H1 (cell line): ENCODE data around the gene IQCF2. TPM values are rescaled to one million over a fixed set of nuclear protein-coding genes. Genes with fewer than 3 reads are reported as not detected.

Experiments used
- CTCF ChIA-PET: fragments of 300-600 bp; sonication (Branson Sonifier 250); formaldehyde crosslinking; loops from one replicate; lab custom pipeline; 2021; ENCODE audit not compliant: partially characterized antibody; lab: Charles Lee
- POLR2A ChIA-PET: fragments of 300-600 bp; sonication (Branson Sonifier 250); formaldehyde crosslinking; loops from one replicate; lab custom pipeline; 2021; ENCODE audit warnings: inconsistent platforms; ENCODE audit not compliant: partially characterized antibody; lab: Charles Lee
- DNase-seq, 2 experiments: peaks; one replicate each; pipeline versions ENCODE4 v3.0.0 to v3.0.0-alpha.2; 2010 to 2022; ENCODE audit warnings: low spot score in 2 of 2, low read depth in 1 of 2, mixed read lengths in 1 of 2
- FAIRE-seq: peaks from 2 replicates; lab custom pipeline; 2011; peaks lifted over from hg19 to GRCh38; lab: Jason Lieb, UNC
- H2AFZ ChIP-seq: 2 replicates; pipeline ENCODE4 v1.8.1; 2012; ENCODE audit warnings: low read length, inconsistent platforms
- H2AK5ac ChIP-seq: 2 replicates; pipeline ENCODE4 v1.6.1; 2013; ENCODE audit warnings: low read depth, low read length
- H2BK120ac ChIP-seq: replicated peaks from 2 replicates; pipeline ENCODE3; 2013; ENCODE audit warnings: low read depth, low read length, inconsistent platforms
- H2BK12ac ChIP-seq: 2 replicates; pipeline ENCODE4 v1.6.1; 2013; ENCODE audit warnings: low read depth, low read length
- H2BK15ac ChIP-seq: 2 replicates; pipeline ENCODE4 v1.6.1; 2013; ENCODE audit warnings: low read length
- H2BK20ac ChIP-seq: 2 replicates; pipeline ENCODE4 v1.6.1; 2013; ENCODE audit warnings: low read length
- H2BK5ac ChIP-seq: 2 replicates; pipeline ENCODE4 v1.6.1; 2013; ENCODE audit warnings: low read depth, low read length
- H3K14ac ChIP-seq: 2 replicates; pipeline ENCODE4 v1.6.1; 2013; ENCODE audit warnings: inconsistent platforms; ENCODE audit not compliant: insufficient read length
- H3K18ac ChIP-seq: 2 replicates; pipeline ENCODE4 v1.6.1; 2013; ENCODE audit warnings: low read length; ENCODE audit errors: extremely low read depth
- H3K23ac ChIP-seq: 2 replicates; pipeline ENCODE4 v1.6.1; 2013; ENCODE audit warnings: inconsistent platforms; ENCODE audit not compliant: insufficient read length
- H3K23me2 ChIP-seq: 2 replicates; pipeline ENCODE4 v1.6.1; 2013; ENCODE audit warnings: low read depth, low read length
- H3K27ac ChIP-seq: 2 replicates; pipeline ENCODE4 v1.6.1; 2011; ENCODE audit warnings: low read depth, low read length, inconsistent platforms
- H3K27me3 ChIP-seq, 4 experiments: replicated peaks in 1 of 4; 1 replicate in 1 of 4; 2 replicates in 3 of 4; pipeline versions ENCODE4 v1.6.1 to v1.8.1; 2011 to 2013; ENCODE audit warnings: low read length in 3 of 4, mild to moderate bottlenecking in 3 of 4, inconsistent platforms in 2 of 4, mixed read lengths in 2 of 4, moderate library complexity in 1 of 4; ENCODE audit not compliant: control insufficient read depth in 3 of 4, insufficient read depth in 3 of 4; ENCODE audit errors: extremely low read depth in 1 of 4
- H3K36me3 ChIP-seq, 4 experiments: 2 replicates each; pipeline versions ENCODE4 v1.6.1 to v1.8.1; 2011 to 2013; ENCODE audit warnings: mild to moderate bottlenecking in 4 of 4, low read length in 3 of 4, moderate library complexity in 2 of 4, control low read depth in 1 of 4, inconsistent platforms in 1 of 4; ENCODE audit not compliant: insufficient read depth in 4 of 4, control insufficient read depth in 2 of 4
- H3K4ac ChIP-seq: replicated peaks from 2 replicates; pipeline ENCODE3; 2013; ENCODE audit warnings: low read length, low read depth, mixed read lengths, inconsistent platforms; ENCODE audit not compliant: insufficient read length
- H3K4me1 ChIP-seq, 4 experiments: replicated peaks in 1 of 4; 1 replicate in 1 of 4; 2 replicates in 3 of 4; pipeline versions ENCODE4 v1.6.1 to v1.8.1; 2011 to 2013; ENCODE audit warnings: low read length in 3 of 4, inconsistent platforms in 2 of 4, mixed read lengths in 1 of 4; ENCODE audit not compliant: insufficient read depth in 4 of 4, control insufficient read depth in 3 of 4
- H3K4me2 ChIP-seq, 2 experiments: 2 replicates each; pipeline versions ENCODE4 v1.6.1 to v1.8.1; 2011 to 2013; ENCODE audit warnings: low read depth in 2 of 2, low read length in 2 of 2, control low read depth in 1 of 2, inconsistent platforms in 1 of 2, mild to moderate bottlenecking in 1 of 2; ENCODE audit not compliant: insufficient read depth in 1 of 2
- H3K4me3 ChIP-seq, 4 experiments: fragments of 200-600, 300-600 bp in 1 of 4; sonication (generic), shearing (Covaris generic), sonication (Bioruptor Twin) in 1 of 4; 2 replicates each; pipeline versions ENCODE4 v1.5.1 to v1.8.1; 2011 to 2016; ENCODE audit warnings: low read length in 4 of 4, low read depth in 3 of 4, control low read depth in 2 of 4, inconsistent platforms in 2 of 4, mild to moderate bottlenecking in 2 of 4, mixed read lengths in 1 of 4, moderate library complexity in 1 of 4; ENCODE audit not compliant: insufficient read depth in 2 of 4; ENCODE audit errors: extremely low read depth in 1 of 4
- H3K56ac ChIP-seq: replicated peaks from 2 replicates; pipeline ENCODE3; 2013; ENCODE audit warnings: low read depth, mild to moderate bottlenecking, mixed read lengths, low read length, inconsistent platforms; ENCODE audit not compliant: insufficient read length
- H3K79me1 ChIP-seq: 2 replicates; pipeline ENCODE4 v1.6.1; 2013; ENCODE audit warnings: low read depth, low read length, control low read depth
- H3K79me2 ChIP-seq, 2 experiments: 2 replicates each; pipeline versions ENCODE4 v1.6.1 to v1.8.1; 2012 to 2013; ENCODE audit warnings: low read length in 2 of 2, mild to moderate bottlenecking in 2 of 2, inconsistent platforms in 1 of 2; ENCODE audit not compliant: insufficient read depth in 2 of 2, control insufficient read depth in 1 of 2
- H3K9ac ChIP-seq, 4 experiments: replicated peaks in 1 of 4; 1 replicate in 1 of 4; 2 replicates in 3 of 4; pipeline versions ENCODE4 v1.6.1 to v1.8.1; 2011 to 2013; ENCODE audit warnings: low read depth in 3 of 4, low read length in 3 of 4, control low read depth in 2 of 4, mild to moderate bottlenecking in 2 of 4, moderate library complexity in 2 of 4, inconsistent platforms in 1 of 4; ENCODE audit errors: extremely low read depth in 1 of 4
- H3K9me3 ChIP-seq, 2 experiments: 2 replicates each; pipeline versions ENCODE4 v1.6.1 to v1.8.1; 2012 to 2013; ENCODE audit warnings: mild to moderate bottlenecking in 2 of 2, moderate library complexity in 2 of 2, control low read depth in 1 of 2, inconsistent platforms in 1 of 2, low read depth in 1 of 2, low read length in 1 of 2, mixed read lengths in 1 of 2; ENCODE audit not compliant: insufficient read depth in 2 of 2
- H4K20me1 ChIP-seq, 2 experiments: replicated peaks in 1 of 2; 2 replicates each; pipeline versions ENCODE3 to v1.8.1; 2011 to 2013; ENCODE audit warnings: inconsistent platforms in 2 of 2, low read length in 2 of 2, mild to moderate bottlenecking in 1 of 2; ENCODE audit not compliant: insufficient read depth in 2 of 2, control insufficient read depth in 1 of 2
- H4K5ac ChIP-seq: 2 replicates; pipeline ENCODE4 v1.6.1; 2013; ENCODE audit warnings: low read length, low read depth, mixed read lengths, inconsistent platforms; ENCODE audit not compliant: insufficient read length
- H4K8ac ChIP-seq: 2 replicates; pipeline ENCODE4 v1.8.0; 2013; ENCODE audit warnings: mild to moderate bottlenecking, moderate library complexity, low read length, inconsistent platforms; ENCODE audit not compliant: insufficient read depth; ENCODE audit errors: extremely low read depth
- H4K91ac ChIP-seq: replicated peaks from 2 replicates; pipeline ENCODE3; 2013; ENCODE audit warnings: low read length, mixed read lengths, inconsistent platforms; ENCODE audit not compliant: insufficient read length
- ASH2L ChIP-seq: fragments of 200-600, 300-600 bp; sonication (generic); IDR thresholded peaks from one replicate; pipeline ENCODE4 v1.7.1; 2017; ENCODE audit warnings: low read length
- BCL11A ChIP-seq, 2 experiments: IDR thresholded peaks; one replicate each; pipeline ENCODE4 v1.6.1; 2011; ENCODE audit warnings: low read depth in 2 of 2, low read length in 2 of 2, mild to moderate bottlenecking in 2 of 2
- HDAC2 ChIP-seq, 2 experiments: fragments of 300-600 bp in 1 of 2; sonication (generic) in 1 of 2; IDR thresholded peaks; 2 replicates each; pipeline ENCODE4 v1.6.1; 2011 to 2012; ENCODE audit warnings: low read depth in 2 of 2, low read length in 2 of 2, mild to moderate bottlenecking in 2 of 2, moderate library complexity in 2 of 2, borderline replicate concordance in 1 of 2, inconsistent platforms in 1 of 2
- RBBP5 ChIP-seq: IDR thresholded peaks from 2 replicates; pipeline ENCODE4 v1.7.1; 2012; ENCODE audit warnings: low read depth, mild to moderate bottlenecking, inconsistent platforms, low read length, moderate library complexity, borderline replicate concordance
- TAF7 ChIP-seq: optimal IDR thresholded peaks from 2 replicates; pipeline ENCODE3; 2011; ENCODE audit warnings: low read depth, mild to moderate bottlenecking, inconsistent platforms, low read length, moderate library complexity, borderline replicate concordance
- WGBS, 2 experiments: shearing (Covaris generic) in 1 of 2; methylation state at CpG; one replicate each; pipeline versions ENCODE4 v1.1.6 to v1.1.7; 2013 to 2015; ENCODE audit warnings: low lambda C conversion rate in 2 of 2, mixed read lengths in 2 of 2, inconsistent platforms in 1 of 2, low coverage in 1 of 2, missing lambda C conversion rate in 1 of 2; ENCODE audit not compliant: insufficient replicate concordance in 2 of 2, insufficient coverage in 1 of 2, insufficient read length in 1 of 2; ENCODE audit errors: extremely low coverage in 1 of 2, missing lambda C conversion rate in 1 of 2; 5-methylcytosine and 5-hydroxymethylcytosine counted together
- polyA plus RNA-seq, 7 experiments: library from polyadenylated mRNA; depleted of rRNA in 3 of 7; stranded (reverse) in 5 of 7; unstranded in 2 of 7; fragments of >200 nt in 5 of 7; fragments of 200-250 nt in 2 of 7; gene quantifications; 1 replicate in 5 of 7; 2 replicates in 1 of 7; 4 replicates in 1 of 7; pipeline versions ENCODE4 v1.2.1 to v1.2.3, GENCODE V29; 2011 to 2013; ENCODE audit warnings: missing spikeins in 2 of 7, mixed read lengths in 2 of 7
- total RNA-seq: library from RNA; stranded (reverse); fragmentation: NEBNext Ultra II Directional; extraction: Animal tissue kit (Norgen Biotek cat#: 25700); gene quantifications from 2 replicates; pipeline ENCODE4 v1.2.1, GENCODE V29; 2021

Gene IQCF2
- total and polyA plus RNA-seq, 2 of the 8 experiments (the other 6 are each of a cell fraction or from before 2014, with no cell fraction given) = not detected

- Histone ChIP-seq H3K4me2 (no peak overlapping the region), H3K18ac (no peak overlapping the region), H3K79me2 (no peaks in the 10 kb centered on the region), H3K27ac (no peak overlapping the region), H2BK12ac (no peak overlapping the region), H2AFZ (peak overlapping the region; percentile 79; the same call in 1 of the 2 replicates), H2BK5ac (no peak overlapping the region), H3K36me3 (no peaks in the 10 kb centered on the region), H3K4ac (no peak overlapping the region), H3K27me3 (no peaks in the 10 kb centered on the region), H3K56ac (no peak overlapping the region), H4K8ac (no peak overlapping the region), H3K79me1 (no peaks in the 10 kb centered on the region), H3K23me2 (no peaks in the 10 kb centered on the region; the same call in 1 of the 2 replicates), H2AK5ac (no peak overlapping the region), H3K23ac (no peak overlapping the region), H2BK15ac (no peak overlapping the region), H4K20me1 (no peaks in the 10 kb centered on the region), H3K9ac (no peak overlapping the region), H4K91ac (no peak overlapping the region), H4K5ac (no peak overlapping the region), H2BK20ac (no peak overlapping the region), H3K14ac (no peak overlapping the region), H2BK120ac (no peak overlapping the region), H3K4me3 (no peak overlapping the region), H3K4me1 (no peaks in the 10 kb centered on the region), H3K9me3 (no peaks in the 10 kb centered on the region)
- WGBS, 2 experiments = 91% methylated on average over 2 of the region's 2 CpGs; no CpG with 5 or more reads in 1 of the 2 experiments
- CTCF ChIA-PET = no interaction called here
- FAIRE-seq (no peak), DNase-seq (no peak)
- POLR2A ChIA-PET = no interaction called here
- TF ChIP-seq TAF7 (no peak), HDAC2 (IDR thresholded peaks at IDR 0.05; ENCODE audit: borderline replicate concordance in 1 of 2, low read depth in 2 of 2, low read length in 2 of 2) (no peak), ASH2L (no peak), RBBP5 (no peak), BCL11A (IDR thresholded peaks at IDR 0.05; ENCODE audit: low read depth in 2 of 2, low read length in 2 of 2) (no peak)
Observed at GRCh38 chr3:51869304-51869703, 7.9 kb downstream of the IQCF2 start.
